ENCODE data around the gene RBM28.
"Not testable (repeated sequence)": the region's sequence is repeated elsewhere in the genome, so short reads cannot be mapped to it uniquely, and the experiment has no call there.

The RBM28 gene

GRCh38 chr7:128284102-128284501 lies 59.6 kb downstream of the RBM28 start:
- DNase-seq (ENCODE audit: low spot score), result no peak

GRCh38 chr7:128281605-128282380 lies 61.9 kb downstream of the RBM28 start:
- DNase-seq (ENCODE audit: low spot score), result no peak

- not testable (repeated sequence) for DNase-seq (ENCODE audit: low spot score)
These were observed 63.3 kb downstream of the RBM28 start for GRCh38 chr7:128280451-128280850.

- DNase-seq (ENCODE audit: low spot score), result no peak
These were observed 64.5 kb downstream of the RBM28 start for GRCh38 chr7:128279124-128279713.

- DNase-seq (ENCODE audit: low spot score), result no peak
These were observed 65.3 kb downstream of the RBM28 start for GRCh38 chr7:128278366-128278765.

GRCh38 chr7:128275681-128276080 lies 68.0 kb downstream of the RBM28 start:
- DNase-seq (ENCODE audit: low spot score), result no peak

- no peak for DNase-seq (ENCODE audit: low spot score)
These were observed 68.7 kb downstream of the RBM28 start for GRCh38 chr7:128274884-128275603.

GRCh38 chr7:128274246-128274883 lies 69.3 kb downstream of the RBM28 start:
- DNase-seq (ENCODE audit: low spot score), result no peak

- no peak for DNase-seq (ENCODE audit: low spot score)
These were observed 71.7 kb downstream of the RBM28 start for GRCh38 chr7:128271942-128272481.

- no peak for DNase-seq (ENCODE audit: low spot score)
These were observed 72.2 kb downstream of the RBM28 start for GRCh38 chr7:128271471-128271941.

- no peak for DNase-seq (ENCODE audit: low spot score)
These were observed 72.9 kb downstream of the RBM28 start for GRCh38 chr7:128270826-128271272.

GRCh38 chr7:128268233-128268632 lies 75.5 kb downstream of the RBM28 start:
- no peak for DNase-seq (ENCODE audit: low spot score)

GRCh38 chr7:128267595-128267924 lies 76.1 kb downstream of the RBM28 start:
- DNase-seq (ENCODE audit: low spot score), result no peak

GRCh38 chr7:128266883-128267594 lies 76.7 kb downstream of the RBM28 start:
- no peak for DNase-seq (ENCODE audit: low spot score)

GRCh38 chr7:128266529-128266882 lies 77.2 kb downstream of the RBM28 start:
- no peak for DNase-seq (ENCODE audit: low spot score)

- DNase-seq (ENCODE audit: low spot score), result no peak
These were observed 77.8 kb downstream of the RBM28 start for GRCh38 chr7:128265906-128266300.

GRCh38 chr7:128265156-128265905 lies 78.4 kb downstream of the RBM28 start:
- no peak for DNase-seq (ENCODE audit: low spot score)

GRCh38 chr7:128264477-128264876 lies 79.2 kb downstream of the RBM28 start:
- no peak for DNase-seq (ENCODE audit: low spot score)

- DNase-seq (ENCODE audit: low spot score), result no peak
These were observed 80.3 kb downstream of the RBM28 start for GRCh38 chr7:128263420-128263819.

- DNase-seq (ENCODE audit: low spot score), result no peak
These were observed 81.3 kb downstream of the RBM28 start for GRCh38 chr7:128262273-128263028.
